ENCODE results near the gene PAQR5.

- TF ChIP-seq, protein P1, sequence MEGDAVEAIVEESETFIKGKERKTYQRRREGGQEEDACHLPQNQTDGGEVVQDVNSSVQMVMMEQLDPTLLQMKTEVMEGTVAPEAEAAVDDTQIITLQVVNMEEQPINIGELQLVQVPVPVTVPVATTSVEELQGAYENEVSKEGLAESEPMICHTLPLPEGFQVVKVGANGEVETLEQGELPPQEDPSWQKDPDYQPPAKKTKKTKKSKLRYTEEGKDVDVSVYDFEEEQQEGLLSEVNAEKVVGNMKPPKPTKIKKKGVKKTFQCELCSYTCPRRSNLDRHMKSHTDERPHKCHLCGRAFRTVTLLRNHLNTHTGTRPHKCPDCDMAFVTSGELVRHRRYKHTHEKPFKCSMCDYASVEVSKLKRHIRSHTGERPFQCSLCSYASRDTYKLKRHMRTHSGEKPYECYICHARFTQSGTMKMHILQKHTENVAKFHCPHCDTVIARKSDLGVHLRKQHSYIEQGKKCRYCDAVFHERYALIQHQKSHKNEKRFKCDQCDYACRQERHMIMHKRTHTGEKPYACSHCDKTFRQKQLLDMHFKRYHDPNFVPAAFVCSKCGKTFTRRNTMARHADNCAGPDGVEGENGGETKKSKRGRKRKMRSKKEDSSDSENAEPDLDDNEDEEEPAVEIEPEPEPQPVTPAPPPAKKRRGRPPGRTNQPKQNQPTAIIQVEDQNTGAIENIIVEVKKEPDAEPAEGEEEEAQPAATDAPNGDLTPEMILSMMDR (IDR thresholded peaks at IDR 0.05 in 8 of 11, conservative IDR thresholded peaks at IDR 0.05 in 3 of 11): no peak
- TF ChIP-seq POLR2AphosphoS5 (IDR thresholded peaks at IDR 0.05): no peak
These were observed 106.4 kb downstream of the PAQR5 start for GRCh38 chr15:69405110-69405509.
